Activated CD8-positive, alpha-beta T cell treated with anti-CD3 and anti-CD28 coated beads for 36 hours (primary cell): ENCODE measurements around the gene MCCC1. TPM values are rescaled to one million over a fixed set of nuclear protein-coding genes. Genes with fewer than 3 reads are reported as not detected.

Experiments used
- ATAC-seq: fragments of 200-7000 bp; cut with Tn5 transposase; one replicate; pipeline ENCODE4 v1.10.0; 2021; ENCODE audit warnings: mild to moderate bottlenecking, moderate library complexity
- CTCF ChIA-PET: fragments of 350-600 bp; sonication (Branson Sonifier 250); formaldehyde crosslinking; loops from one replicate; lab custom pipeline; 2021; ENCODE audit warnings: antibody characterized with exemption; lab: Charles Lee
- POLR2A ChIA-PET: fragments of 350-600 bp; sonication (Branson Sonifier 250); formaldehyde crosslinking; loops from one replicate; lab custom pipeline; 2021; ENCODE audit warnings: antibody characterized with exemption; lab: Charles Lee
- DNase-seq: peaks from one replicate; pipeline ENCODE4 v3.0.0-alpha.2; 2020
- H3K27ac Mint-ChIP-seq: one replicate; pipeline ENCODE4 v1.8.0; 2021; ENCODE audit warnings: mild to moderate bottlenecking, mixed read lengths
- H3K27me3 Mint-ChIP-seq: one replicate; pipeline ENCODE4 v1.8.0; 2021; ENCODE audit warnings: mixed read lengths
- H3K36me3 Mint-ChIP-seq: one replicate; pipeline ENCODE4 v1.8.0; 2021; ENCODE audit warnings: low read depth, mixed read lengths
- H3K4me1 Mint-ChIP-seq: one replicate; pipeline ENCODE4 v1.8.0; 2021; ENCODE audit warnings: low read depth, mixed read lengths
- H3K4me3 Mint-ChIP-seq: one replicate; pipeline ENCODE4 v1.8.0; 2021; ENCODE audit warnings: mild to moderate bottlenecking, moderate library complexity, mixed read lengths
- H3K9me3 Mint-ChIP-seq: one replicate; pipeline ENCODE4 v1.8.0; 2021; ENCODE audit warnings: mixed read lengths
- intact Hi-C: fragments of 100-400 bp; cut with micrococcal nuclease; formaldehyde crosslinking; loops from one replicate; pipeline ENCODE4 v1.10.0; 2022
- total RNA-seq, 2 experiments: library from RNA; stranded (reverse); gene quantifications; one replicate each; pipeline ENCODE4 v1.2.3, GENCODE V29; 2021
- TF ChIP-seq, protein P1 (sequence below): fragments of 200-600 bp; IDR thresholded peaks from one replicate; pipeline ENCODE4 v1.8.0; 2022; ENCODE audit warnings: antibody characterized with exemption, mild to moderate bottlenecking

MCCC1 gene
- 10 to 100 TPM; 35.0 to 38.0 TPM for total RNA-seq

DNA sequence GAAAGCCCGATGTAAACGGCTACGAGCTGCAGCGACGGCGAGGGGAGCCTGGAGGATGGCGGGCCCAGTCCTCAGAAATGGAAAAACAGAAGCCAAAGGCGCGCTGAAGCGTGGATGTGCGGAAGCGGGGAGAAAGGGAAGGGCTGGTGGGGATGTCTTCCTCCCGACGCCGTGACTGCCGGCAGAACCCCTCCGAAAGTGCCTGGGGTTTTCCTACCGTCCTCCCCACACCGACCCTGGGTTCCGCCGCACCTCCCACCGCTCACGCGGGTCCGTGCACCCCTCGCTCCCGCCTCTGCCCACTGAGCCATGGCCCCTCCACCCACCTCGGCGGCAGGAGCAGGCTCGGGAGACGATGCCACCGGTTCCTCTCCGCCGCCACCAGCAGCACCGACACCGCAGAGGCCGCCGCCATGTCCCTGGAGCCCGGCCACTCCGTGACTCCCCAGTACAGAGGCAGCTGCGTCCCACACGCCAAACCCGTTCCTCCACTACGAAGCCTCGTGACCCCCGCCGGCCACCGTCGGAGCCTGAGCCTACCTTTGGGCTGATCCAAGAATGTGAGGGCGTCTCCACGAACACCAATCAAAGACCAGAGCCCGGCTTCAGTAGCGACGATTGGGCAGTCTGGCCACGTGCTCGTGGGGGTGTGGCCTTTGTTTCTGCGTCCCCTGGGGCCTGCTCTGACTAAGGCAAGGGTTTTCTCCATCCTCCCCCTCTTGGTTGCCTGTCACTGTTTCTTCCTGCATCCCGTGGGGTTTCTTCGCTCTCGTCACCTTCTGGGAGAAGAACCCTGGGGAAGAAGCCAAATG, at the start of gene MCCC1:
TSS of gene MCCC1 (minus strand) at position 471 of the 812 bp plus-strand sequence. CDS start at position 415, 56 bp downstream.
- no peaks in the 10 kb centered on the region for H3K27me3 Mint-ChIP-seq
- H3K36me3 Mint-ChIP-seq = peaks cover 22% of the 10 kb centered on the region
- ChIA-PET POLR2A (interaction anchor here (0.8 to 1.8 kb wide), 5 partner anchors 9 to 306 kb away, joined by 3 to 4 read pairs (median 3); partner anchors contain the start of gene ATP11B), CTCF (interaction anchor here (0.9 to 6.9 kb wide), 7 partner anchors 8 to 385 kb away, joined by 3 to 58 read pairs (median 3); no protein-coding TSS in a partner anchor)
- peak; percentile 99 for ATAC-seq
- H3K27ac Mint-ChIP-seq = peak within 1 kb of the TSS; percentile 97
- intact Hi-C loops = no loop called here
- H3K4me1 Mint-ChIP-seq = peaks cover 41% of the 10 kb centered on the region
- no peaks in the 10 kb centered on the region for H3K9me3 Mint-ChIP-seq
- peak; percentile 99 for DNase-seq
- H3K4me3 Mint-ChIP-seq = peak within 1 kb of the TSS; percentile 96
- TF ChIP-seq, protein P1, sequence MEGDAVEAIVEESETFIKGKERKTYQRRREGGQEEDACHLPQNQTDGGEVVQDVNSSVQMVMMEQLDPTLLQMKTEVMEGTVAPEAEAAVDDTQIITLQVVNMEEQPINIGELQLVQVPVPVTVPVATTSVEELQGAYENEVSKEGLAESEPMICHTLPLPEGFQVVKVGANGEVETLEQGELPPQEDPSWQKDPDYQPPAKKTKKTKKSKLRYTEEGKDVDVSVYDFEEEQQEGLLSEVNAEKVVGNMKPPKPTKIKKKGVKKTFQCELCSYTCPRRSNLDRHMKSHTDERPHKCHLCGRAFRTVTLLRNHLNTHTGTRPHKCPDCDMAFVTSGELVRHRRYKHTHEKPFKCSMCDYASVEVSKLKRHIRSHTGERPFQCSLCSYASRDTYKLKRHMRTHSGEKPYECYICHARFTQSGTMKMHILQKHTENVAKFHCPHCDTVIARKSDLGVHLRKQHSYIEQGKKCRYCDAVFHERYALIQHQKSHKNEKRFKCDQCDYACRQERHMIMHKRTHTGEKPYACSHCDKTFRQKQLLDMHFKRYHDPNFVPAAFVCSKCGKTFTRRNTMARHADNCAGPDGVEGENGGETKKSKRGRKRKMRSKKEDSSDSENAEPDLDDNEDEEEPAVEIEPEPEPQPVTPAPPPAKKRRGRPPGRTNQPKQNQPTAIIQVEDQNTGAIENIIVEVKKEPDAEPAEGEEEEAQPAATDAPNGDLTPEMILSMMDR = no peak

DNA sequence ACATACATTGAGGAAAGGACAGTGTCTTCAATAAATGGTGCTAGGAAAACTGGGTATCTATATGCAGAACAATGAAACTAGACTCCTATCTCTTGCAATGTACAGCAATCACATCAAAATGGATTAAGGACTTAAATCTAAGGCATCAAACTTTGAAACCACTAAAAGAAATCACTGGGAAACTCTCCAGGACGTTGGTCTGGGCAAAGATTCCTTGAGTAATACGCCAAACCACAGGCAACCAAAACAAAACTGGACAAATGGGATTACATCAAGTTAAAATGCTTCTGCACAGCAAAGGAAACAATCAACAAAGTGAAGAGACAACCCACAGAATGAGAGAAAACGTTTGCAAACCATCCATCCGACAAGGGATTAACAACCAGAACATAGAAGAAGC, 48.8 kb upstream of the MCCC1 start:
- DNase-seq (no peak), ATAC-seq (no peak)
- H3K27me3 Mint-ChIP-seq = no peaks in the 10 kb centered on the region
- no peaks in the 10 kb centered on the region for H3K4me1 Mint-ChIP-seq
- ChIA-PET CTCF (interaction anchor here (1.2 to 1.6 kb wide), 2 partner anchors 25 to 31 kb away, joined by 3 to 4 read pairs; no protein-coding TSS in a partner anchor), POLR2A (no interaction called here)
- no peaks in the 10 kb centered on the region for H3K36me3 Mint-ChIP-seq
- TF ChIP-seq, protein P1 = no peak
- intact Hi-C loops = no loop called here
- no peaks in the 10 kb centered on the region for H3K9me3 Mint-ChIP-seq
- H3K27ac Mint-ChIP-seq = no peak overlapping the region
- no peak overlapping the region for H3K4me3 Mint-ChIP-seq

DNA sequence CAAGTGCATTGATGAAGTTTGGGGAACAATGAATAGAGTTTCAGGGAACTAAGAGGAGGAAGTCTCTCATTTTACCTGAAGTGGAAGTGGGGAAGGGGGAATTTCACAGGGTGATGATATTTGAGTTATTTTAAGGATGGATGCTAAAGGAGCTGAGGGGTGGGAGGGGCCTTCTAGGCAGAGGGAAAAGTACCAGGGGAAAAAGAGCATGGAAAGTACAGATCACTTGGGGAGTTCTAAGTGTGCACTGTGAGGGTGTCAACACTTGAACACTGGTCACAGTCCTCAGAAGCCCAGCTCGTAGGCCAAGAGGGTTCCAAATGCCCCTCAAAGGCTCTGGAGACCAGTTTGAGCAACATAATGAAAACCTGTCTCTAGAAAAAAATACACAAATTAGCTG, 45.1 kb upstream of the MCCC1 start:
- H3K4me1 Mint-ChIP-seq = no peaks in the 10 kb centered on the region
- ChIA-PET POLR2A (no interaction called here), CTCF (interaction anchor here (0.9 kb wide), 1 partner anchor 13 kb away, joined by 3 read pairs; no protein-coding TSS in a partner anchor)
- no peaks in the 10 kb centered on the region for H3K9me3 Mint-ChIP-seq
- H3K27me3 Mint-ChIP-seq = no peaks in the 10 kb centered on the region
- no peak overlapping the region for H3K27ac Mint-ChIP-seq
- intact Hi-C loops = no loop called here
- no peaks in the 10 kb centered on the region for H3K36me3 Mint-ChIP-seq
- DNase-seq (no peak), ATAC-seq (no peak)
- no peak overlapping the region for H3K4me3 Mint-ChIP-seq
- TF ChIP-seq, protein P1 = no peak

DNA sequence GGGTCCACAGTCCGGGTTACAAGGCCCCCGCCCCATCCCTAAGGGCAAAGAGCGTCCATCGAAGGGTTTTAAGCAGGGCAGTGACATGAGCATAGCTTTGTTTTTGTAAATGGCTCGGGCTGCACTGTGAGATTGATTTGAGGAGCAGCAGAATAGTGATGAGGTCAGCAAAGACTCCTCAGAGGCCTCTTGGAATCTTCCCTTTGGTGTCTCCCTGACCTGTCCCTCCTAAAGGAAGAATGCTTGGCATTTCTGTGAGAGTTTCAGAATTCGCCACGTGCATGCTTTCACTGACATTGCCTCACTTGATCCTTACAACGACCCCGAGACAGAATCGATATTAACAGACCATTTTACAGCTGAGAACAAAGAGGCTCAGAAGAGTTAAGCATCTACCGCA, 42.9 kb upstream of the MCCC1 start:
- ATAC-seq (no peak), DNase-seq (no peak)
- ChIA-PET POLR2A (no interaction called here), CTCF (interaction anchor here (0.8 to 2.3 kb wide), 4 partner anchors 13 to 244 kb away, joined by 3 to 7 read pairs (median 4); no protein-coding TSS in a partner anchor)
- Mint-ChIP-seq H3K27me3 (no peaks in the 10 kb centered on the region), H3K4me1 (no peaks in the 10 kb centered on the region), H3K36me3 (no peaks in the 10 kb centered on the region), H3K27ac (no peak overlapping the region), H3K9me3 (no peaks in the 10 kb centered on the region), H3K4me3 (no peak overlapping the region)
- TF ChIP-seq, protein P1 = no peak
- intact Hi-C loops = no loop called here

DNA sequence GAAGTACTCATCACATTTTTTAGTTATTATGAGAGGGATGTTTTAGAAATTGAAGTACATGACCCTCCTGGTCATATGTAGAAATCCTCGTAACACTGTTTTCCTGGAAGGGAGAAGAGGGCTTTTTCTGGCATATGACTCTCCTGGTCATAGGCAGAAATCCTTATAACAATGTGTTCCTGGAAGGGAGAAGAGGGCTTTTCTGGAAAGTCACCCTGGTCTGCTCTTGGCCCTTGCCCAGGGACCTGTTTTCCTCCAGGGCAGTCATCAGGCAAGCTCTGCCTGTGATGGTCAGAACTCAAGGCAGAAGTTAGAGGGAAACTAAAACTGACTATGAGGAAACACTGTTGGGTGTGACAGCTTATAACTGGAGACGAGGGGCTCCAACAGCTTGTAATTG, 35.5 kb upstream of the MCCC1 start:
- CTCF ChIA-PET = interaction anchor here (2.4 kb wide), 1 partner anchor 247 kb away, joined by 7 read pairs; no protein-coding TSS in a partner anchor
- ATAC-seq (no peak), DNase-seq (no peak)
- Mint-ChIP-seq H3K4me1 (no peaks in the 10 kb centered on the region), H3K27ac (no peak overlapping the region), H3K36me3 (peaks cover 8% of the 10 kb centered on the region), H3K4me3 (no peak overlapping the region), H3K27me3 (no peaks in the 10 kb centered on the region), H3K9me3 (no peaks in the 10 kb centered on the region)
- POLR2A ChIA-PET = no interaction called here
- intact Hi-C loops = no loop called here
- TF ChIP-seq, protein P1 = no peak
